Activated CD8-positive, alpha-beta memory T cell treated with anti-CD3 and anti-CD28 coated beads for 24 hours (primary cell): Measurements from ENCODE around the gene MYO1A.
"Not testable (repeated sequence)": the region's sequence is repeated elsewhere in the genome, so short reads cannot be mapped to it uniquely, and the experiment has no call there.

ENCODE experiments used
- DNase-seq: peaks from one replicate; pipeline ENCODE4 v3.0.0-alpha.2; 2020

MYO1A gene

DNA sequence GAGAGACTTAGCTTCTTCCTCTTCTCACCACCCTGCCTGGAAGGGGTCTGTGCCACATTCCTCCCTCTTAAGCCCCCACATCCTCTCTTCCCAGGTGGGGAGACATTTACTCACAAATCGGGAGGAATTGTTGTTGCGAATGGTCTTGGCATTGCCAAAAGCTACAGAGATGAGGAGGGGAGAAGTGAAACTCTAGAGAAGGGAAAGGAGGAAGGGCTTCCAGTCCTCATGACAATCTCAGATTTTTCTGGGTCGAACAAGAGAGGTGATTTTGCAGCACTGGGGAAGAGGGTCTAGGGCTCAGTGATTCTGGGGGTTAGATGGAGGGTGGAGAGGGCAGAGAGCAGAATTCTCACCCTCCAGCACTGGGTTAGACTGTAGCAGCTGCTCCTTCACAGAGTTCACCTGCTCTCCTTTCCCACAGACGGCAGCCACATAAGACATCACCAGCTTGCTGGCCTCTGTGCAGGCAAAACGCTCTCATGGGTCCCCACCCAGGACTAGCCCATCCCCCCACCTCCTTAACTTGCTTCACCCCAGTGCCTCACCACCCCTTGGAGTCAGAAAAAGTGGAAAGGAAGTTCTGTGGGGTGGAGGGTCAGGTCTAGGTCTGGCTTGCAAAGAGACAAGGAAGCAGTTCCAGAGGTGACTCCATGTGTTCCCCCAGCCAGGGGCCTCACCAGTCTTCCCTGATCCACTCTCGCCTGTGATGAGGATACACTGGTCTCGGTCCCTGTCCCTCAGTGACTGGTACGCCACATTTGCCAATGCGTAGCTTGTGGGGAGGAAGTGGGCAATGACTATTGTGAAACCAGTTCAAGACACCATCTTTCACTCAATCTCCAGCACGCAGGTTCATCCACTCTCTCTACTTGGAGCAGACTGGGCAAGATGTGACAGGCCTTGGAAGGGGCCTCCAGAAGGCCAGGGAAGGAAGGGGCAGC is 2.7 kb downstream of the MYO1A start:
- peak; percentile 77 for DNase-seq

DNA sequence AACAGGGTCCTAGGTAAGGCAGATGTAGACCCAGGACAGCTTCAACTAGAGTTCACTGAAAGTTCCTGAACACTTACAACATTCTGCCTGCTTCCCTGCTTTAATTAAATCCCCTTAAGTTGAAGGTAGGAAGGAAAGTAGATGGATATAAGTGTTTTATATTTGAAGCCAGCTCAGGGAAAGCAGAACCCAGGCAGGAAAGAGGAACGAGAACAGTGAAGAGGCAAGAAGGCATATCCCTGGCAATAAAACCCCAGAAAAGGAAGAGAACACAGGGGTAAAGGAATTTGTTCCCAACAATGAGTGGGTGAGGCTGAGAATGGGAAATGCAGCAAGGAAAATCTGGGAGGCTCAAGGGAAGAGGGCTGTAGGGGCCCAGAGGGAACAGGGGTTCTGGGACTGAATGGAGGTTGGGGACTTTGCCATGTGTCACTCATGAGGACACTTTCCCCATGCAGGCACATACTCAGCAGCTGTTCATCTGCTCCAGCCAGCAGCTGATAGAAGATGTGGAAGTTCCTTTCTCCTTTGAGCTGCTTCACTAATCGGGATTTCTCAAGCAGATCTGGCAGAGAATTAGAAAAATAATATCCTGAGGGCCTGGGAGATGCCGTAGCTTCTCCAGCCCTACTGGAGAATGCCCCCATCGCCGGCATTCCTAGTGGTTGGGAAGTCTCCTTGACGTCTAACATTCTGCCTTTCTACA is 3.7 kb downstream of the MYO1A start:
- DNase-seq: no peak

DNA sequence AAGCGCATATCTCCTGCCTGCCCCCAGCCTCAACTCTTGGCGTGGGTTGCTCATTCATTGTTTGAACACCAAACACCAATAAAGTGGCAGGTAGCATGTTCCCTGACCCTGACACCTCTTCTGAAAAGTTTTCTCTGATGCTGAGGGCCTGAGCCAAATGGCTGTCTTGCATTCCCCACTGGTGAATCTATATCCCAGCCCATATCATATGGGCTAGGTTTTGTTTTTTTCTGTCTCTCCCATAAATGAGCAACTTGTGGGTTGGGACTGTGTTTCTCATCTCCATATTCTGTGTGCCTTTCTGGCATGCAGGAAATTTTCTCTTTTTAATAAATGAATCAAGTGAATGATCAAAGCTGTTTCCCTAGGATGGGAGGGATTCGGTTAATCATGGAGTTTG is 5.0 kb downstream of the MYO1A start:
- no peak for DNase-seq

DNA sequence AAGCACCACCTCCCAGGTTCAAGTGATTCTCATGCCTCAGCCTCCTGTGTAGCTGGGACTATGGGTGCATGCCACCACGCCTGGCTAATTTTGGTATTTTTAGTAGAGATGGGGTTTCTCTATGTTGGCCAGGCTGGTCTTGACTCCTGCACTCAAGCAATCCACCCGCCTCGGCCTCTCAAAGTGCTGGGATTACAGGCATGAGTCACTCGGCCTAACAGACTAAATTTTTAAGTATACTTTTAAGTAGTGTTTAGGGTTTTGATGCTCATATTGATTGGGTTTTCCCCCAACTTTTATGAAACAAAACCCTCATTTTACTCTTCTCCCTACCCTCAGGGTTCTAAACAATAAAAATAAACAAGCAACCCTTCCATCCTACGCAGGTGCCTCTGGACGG is 5.5 kb downstream of the MYO1A start:
- DNase-seq: no peak

GRCh38 chr12:57042695-57043094 is 7.2 kb downstream of the MYO1A start:
- no peak for DNase-seq

DNA sequence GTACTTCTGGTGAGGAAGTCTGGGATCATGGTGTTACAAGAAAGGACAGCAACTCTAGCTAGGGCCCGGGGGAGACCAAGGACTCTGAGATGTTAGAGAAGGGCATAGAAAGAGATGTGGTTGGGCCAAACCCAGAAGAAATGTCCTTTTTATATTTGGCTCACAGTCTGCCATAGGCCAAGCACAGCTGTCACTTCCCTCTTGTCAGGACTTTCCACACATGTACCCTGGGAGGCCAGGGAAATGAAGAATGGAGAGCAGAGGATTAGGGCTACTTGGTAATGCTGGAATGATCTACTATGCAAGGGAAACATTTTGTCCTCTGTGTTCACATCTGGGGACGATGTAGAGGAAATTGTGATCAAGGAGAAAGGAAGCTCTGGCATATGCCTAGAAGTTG is 9.2 kb downstream of the MYO1A start:
- no peak for DNase-seq

DNA sequence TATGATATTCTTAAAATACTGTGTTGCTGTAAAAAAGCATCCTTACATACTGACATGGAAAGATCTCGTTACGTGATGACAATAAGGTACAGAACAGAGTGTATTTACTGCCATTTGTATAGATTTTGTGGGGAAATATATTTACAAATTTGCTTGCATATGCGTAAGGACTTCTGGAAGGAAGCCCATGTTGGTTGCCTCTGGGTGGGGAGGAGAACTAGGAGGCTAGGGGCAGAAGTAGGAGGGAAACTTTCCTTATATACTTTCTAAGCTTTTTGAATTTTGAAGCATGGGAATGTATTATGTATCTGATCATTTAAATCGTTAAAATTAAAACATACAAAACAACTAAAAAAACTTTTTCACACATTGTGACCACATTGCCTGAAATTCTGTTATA is 9.7 kb downstream of the MYO1A start:
- no peak for DNase-seq

- no peak for DNase-seq
These were observed 10.7 kb downstream of the MYO1A start for GRCh38 chr12:57039016-57039798.

DNA sequence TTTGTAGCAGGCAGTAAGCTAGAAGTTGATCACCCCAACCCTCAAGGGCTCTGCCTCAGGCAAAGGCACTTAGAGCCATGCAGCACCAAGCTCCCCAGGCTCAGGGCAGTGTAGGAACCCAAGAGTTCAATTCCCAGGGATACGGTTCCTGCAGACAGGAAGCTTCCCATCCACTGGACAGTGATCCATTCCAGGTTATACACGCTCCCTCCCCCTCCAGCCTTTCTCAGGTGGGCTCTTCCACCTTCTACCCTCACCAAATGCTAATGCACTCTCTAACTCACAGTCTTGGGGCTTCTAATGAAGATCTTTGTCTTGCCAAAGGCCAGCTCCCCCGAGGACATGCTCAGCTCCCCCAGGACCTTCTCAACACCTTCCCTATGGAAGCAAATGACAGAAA is 12.7 kb downstream of the MYO1A start:
- DNase-seq: no peak

GRCh38 chr12:57033431-57033830 is 16.5 kb downstream of the MYO1A start:
- no peak for DNase-seq

- no peak for DNase-seq
These were observed 18.1 kb downstream of the MYO1A start for GRCh38 chr12:57031789-57032188.

DNA sequence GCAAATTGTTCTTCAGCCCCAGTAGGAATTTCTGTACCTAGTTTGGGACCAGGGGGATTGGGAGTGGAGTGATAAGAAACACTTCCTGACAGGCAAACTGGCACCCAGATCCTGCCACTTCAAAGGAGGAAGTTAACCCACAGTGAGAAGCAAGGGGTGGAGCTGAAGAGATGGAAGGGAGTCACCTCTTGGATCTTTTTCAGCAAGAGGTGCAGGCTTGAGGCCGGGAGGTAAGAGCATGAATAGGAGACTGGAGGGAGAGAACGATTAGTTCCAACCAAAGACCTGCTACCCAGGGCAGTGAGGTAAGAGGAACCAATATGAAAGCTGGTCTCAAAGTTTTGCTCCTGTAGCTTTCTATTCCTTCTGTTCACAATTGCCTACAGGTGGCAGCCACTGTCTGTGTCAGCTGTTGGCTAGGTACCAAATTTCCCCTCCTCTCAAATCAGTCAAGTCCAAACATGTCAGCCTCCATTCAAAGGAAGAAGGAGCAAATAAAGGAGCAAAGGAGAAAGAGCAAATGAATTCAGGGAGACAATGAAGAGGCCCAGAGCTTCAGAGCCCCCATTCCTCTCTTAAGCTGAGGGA is 18.7 kb downstream of the MYO1A start:
- no peak for DNase-seq

GRCh38 chr12:57029457-57029856 is 20.5 kb downstream of the MYO1A start:
- DNase-seq: no peak

DNA sequence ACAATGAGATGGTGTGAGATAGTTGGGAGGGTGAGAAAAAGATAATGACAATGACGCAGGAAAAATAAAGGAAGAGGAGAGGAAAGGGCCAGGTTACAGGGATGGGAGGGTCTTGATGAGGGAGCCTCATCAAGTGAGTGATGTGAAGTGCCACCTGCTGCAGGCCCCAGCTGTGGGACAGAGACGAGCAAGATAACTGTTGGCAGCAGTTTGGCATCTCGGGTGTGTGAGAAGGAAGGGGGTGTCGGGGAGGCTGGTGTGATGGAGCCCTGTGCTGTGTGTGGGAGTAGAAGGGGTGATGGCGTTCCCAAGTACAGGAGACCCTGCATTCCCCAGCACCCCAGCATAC is 22.1 kb downstream of the MYO1A start:
- no peak for DNase-seq

DNA sequence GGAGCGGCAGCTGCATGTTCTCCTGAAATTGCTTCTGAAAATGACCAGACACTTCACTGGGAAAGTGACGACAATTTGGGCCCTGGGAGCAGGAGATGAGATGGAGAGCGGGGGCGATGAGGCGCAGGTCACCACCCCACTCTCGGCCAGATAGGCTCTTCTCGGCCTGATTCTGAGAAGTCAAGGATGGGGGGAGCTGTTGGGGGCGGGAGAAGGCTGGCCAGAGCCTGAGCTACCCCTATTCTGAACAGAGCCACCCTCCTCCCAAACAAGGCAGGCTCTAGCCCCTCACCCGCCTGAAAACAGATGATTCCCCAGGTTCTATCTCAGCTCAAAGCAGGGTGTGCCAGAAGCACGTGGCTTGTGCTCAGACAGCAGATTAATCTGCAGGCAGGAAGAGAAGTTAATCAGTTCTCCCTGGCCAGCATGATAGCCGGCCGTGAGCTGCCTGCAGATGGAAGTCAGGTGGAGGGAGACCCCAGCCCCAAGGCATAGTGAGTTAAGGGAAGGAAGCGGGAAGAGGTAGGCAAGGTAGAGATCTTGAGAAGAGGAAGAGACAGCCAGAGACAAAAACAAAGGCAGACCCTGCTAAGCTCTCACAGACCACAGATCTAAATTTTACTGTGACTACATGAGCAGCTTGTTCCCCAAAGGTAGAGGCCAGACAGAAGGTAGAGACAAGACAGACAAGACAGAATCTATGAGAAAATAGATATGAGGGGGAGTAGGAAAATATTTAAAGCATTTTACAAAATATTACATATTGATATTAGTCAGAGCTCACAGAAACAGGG is 22.7 kb downstream of the MYO1A start:
- DNase-seq: peak; percentile 67

DNA sequence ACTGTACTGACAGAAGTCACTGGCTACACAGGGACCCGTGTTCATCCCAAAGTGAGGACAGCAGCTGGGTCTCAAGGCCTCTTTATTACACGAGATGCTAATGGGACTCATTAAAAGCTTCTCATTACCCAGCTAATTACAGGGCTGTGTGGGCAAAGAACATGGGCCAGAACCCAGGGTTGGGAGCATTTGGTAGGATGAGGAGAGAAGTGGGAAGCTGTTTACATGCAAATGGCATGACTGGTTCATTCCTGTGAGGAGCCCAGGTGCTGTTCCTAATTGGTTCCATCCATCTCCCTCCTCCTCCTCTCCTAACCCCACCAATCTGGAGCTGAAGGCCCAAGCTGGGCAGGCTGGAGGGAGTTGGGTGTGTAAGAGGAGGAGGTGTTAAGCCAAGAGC is 24.7 kb downstream of the MYO1A start:
- no peak for DNase-seq

DNA sequence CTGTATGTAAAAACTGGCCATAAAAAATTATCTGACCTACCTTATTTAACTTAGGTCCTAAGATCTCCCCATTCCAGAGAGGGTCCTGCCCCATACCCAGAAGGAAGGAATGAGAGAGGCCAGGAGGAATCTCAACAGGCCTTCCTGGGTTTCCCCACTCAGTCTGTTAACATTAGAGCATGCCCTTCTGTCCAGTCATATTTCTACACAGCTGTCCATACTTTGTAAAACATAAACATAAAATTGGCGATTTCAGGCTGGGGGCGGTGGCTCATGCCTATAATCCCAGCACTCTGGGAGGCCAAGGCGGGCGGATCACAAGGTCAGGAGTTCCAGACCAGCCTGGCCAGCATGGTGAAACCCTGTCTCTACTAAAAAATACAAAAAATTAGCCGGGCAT is 27.6 kb downstream of the MYO1A start:
- DNase-seq: not testable (repeated sequence)

DNA sequence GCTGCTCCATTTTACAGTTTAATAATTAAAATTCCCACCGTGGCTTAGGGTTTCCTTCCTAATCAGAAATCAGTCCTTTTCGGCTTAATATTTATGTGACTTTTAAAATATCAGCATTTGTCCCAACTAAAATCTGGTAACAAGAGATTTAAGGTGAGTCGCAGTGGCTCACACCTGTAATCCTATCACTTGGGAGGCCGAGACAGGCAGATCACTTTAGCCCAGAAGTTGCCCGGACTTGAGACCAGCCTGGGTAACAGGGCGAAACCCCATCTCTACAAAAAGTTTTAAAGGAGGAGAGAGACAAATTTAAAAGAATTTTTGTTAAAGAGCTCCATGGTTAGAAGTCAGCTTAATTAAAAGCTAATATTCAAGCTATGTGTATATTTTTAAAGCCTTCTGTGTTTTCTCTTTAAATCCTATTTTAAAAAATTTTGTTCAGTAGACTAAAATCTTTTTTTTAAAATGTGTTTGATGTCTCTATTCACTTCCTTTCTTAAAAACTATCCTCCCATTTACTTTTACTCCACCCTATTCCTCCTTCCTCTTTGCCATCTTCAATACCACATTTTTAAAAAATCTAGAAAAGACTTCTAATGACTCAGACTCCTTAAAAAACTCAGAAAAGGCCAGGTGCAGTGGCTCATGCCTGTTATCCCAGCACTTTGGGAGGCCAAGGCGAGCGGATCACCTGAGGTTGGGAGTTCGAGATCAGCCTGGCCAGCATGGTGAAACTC is 29.8 kb downstream of the MYO1A start:
- DNase-seq: no peak

GRCh38 chr12:57018906-57019305 is 31.0 kb downstream of the MYO1A start:
- DNase-seq: no peak

GRCh38 chr12:57018353-57018752 is 31.6 kb downstream of the MYO1A start:
- DNase-seq: not testable (repeated sequence)

DNA sequence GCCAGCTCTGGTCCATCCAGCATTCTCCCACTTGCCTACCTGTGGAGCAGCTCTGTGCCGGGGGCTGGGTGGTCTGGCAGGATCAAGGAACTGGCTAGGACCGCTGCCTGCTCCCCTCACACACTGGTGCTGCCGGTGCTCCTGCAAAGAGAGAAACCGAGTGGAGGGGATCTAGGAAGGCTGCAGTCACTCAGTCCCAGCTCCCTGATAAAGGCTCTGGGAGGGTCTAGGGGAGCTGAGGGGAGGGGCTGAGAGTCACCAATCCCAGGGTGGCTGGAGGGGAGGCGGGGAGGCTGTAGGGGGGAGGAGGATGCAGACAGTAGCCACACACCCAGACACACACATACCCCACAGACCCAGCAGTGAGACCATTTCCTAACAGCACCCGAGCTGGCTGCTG is 33.6 kb downstream of the MYO1A start, which contains the start of gene TAC3:
Gene TAC3 (minus strand): TSS at position 182 of the 400 bp plus-strand sequence. CDS start 732 bp downstream, outside the sequence.
- DNase-seq: no peak
